Right ventricle myocardium inferior (tissue), 1 donor: ENCODE measurements around the gene OSTM1. TPM values are rescaled to one million over a fixed set of nuclear protein-coding genes. Genes with fewer than 3 reads are reported as not detected.

ENCODE experiments used
- total RNA-seq: library from RNA; stranded (reverse); fragmentation: NEBNext Ultra II Directional; extraction: Animal tissue kit (Norgen Biotek cat#: 25700); gene quantifications from one replicate; pipeline ENCODE4 v1.2.1, GENCODE V29; 2021
- donor health status: DM: no; HTN: yes; CAD: no; lungs with severe emphysema.

The OSTM1 gene
- total RNA-seq, 1 donor from 2014 or later: 34.8 TPM

Other genes starting within 250 kb of the OSTM1 start
- 52.9 TPM for gene SEC63, start 116.5 kb downstream of the OSTM1 start, total RNA-seq
- gene NR2E1, start 91.3 kb upstream of the OSTM1 start, total RNA-seq: not detected
- 274 TPM for gene SNX3, start 186.3 kb upstream of the OSTM1 start, total RNA-seq
- 15.7 TPM for gene AFG1L, start 220.3 kb upstream of the OSTM1 start, total RNA-seq